HepG2 (cell line): ENCODE results near the gene MYBL2. TPM values are rescaled to one million over a fixed set of nuclear protein-coding genes. Genes with fewer than 3 reads are reported as not detected.
A peak's percentile ranks its signal among the peaks of the same experiment; 100 is the strongest.

ENCODE experiments used
- CCDC6 ChIP-seq: sonication (generic); formaldehyde crosslinking; IDR thresholded peaks from 2 replicates; pipeline ENCODE4 v1.8.1; 2022; ENCODE audit warnings: mild to moderate bottlenecking, missing genetic modification reagents, moderate library complexity
- FOXC1 ChIP-seq: sonication (generic); formaldehyde crosslinking; IDR thresholded peaks from 2 replicates; pipeline ENCODE4 v1.8.0; 2022; ENCODE audit warnings: mild to moderate bottlenecking, missing genetic modification reagents, borderline replicate concordance
- FOXK1 ChIP-seq: sonication (generic); formaldehyde crosslinking; IDR thresholded peaks from 2 replicates; pipeline ENCODE4 v1.4.0; 2020; ENCODE audit warnings: low read depth, missing genetic modification reagents, borderline replicate concordance
- GABPA ChIP-seq, 2 experiments: IDR thresholded peaks; 2 replicates each; pipeline ENCODE4 v1.6.1; 2011 to 2016; ENCODE audit warnings: low read depth in 2 of 2, low read length in 1 of 2, missing biosample characterization in 1 of 2, missing genetic modification characterization in 1 of 2
- GATA4 ChIP-seq: sonication (generic); IDR thresholded peaks from 2 replicates; pipeline ENCODE4 v1.6.1; 2016; ENCODE audit warnings: antibody characterized with exemption, low read depth, borderline replicate concordance
- IRF1 ChIP-seq: sonication (generic); formaldehyde crosslinking; IDR thresholded peaks from 2 replicates; pipeline ENCODE4 v1.4.0; 2020; ENCODE audit warnings: low read depth, mild to moderate bottlenecking, missing genetic modification reagents
- MLLT10 ChIP-seq: sonication (generic); formaldehyde crosslinking; IDR thresholded peaks from 2 replicates; pipeline ENCODE4 v1.4.0; 2020; ENCODE audit warnings: missing genetic modification reagents
- NAIF1 ChIP-seq: sonication (generic); formaldehyde crosslinking; IDR thresholded peaks from 2 replicates; pipeline ENCODE4 v1.5.0; 2020; ENCODE audit warnings: mild to moderate bottlenecking, missing genetic modification reagents, borderline replicate concordance
- RAD21 ChIP-seq: fragments of 450-650 bp; formaldehyde crosslinking; IDR thresholded peaks from 2 replicates; pipeline ENCODE4 v1.5.0; 2020; ENCODE audit warnings: mild to moderate bottlenecking
- SKIL ChIP-seq: sonication (generic); formaldehyde crosslinking; IDR thresholded peaks from 2 replicates; pipeline ENCODE4 v1.8.0; 2022; ENCODE audit warnings: missing genetic modification reagents, mild to moderate bottlenecking, moderate library complexity, borderline replicate concordance
- SMARCC2 ChIP-seq: fragments of 450-650 bp; IDR thresholded peaks from 2 replicates; pipeline ENCODE4 v1.6.1; 2017; ENCODE audit warnings: antibody characterized with exemption, mild to moderate bottlenecking
- SRSF9 ChIP-seq: fragments of 200-400 bp; formaldehyde crosslinking; IDR thresholded peaks from 2 replicates; pipeline ENCODE4 v1.6.1; 2018; ENCODE audit warnings: borderline replicate concordance, mild to moderate bottlenecking, low read depth, low read length; ENCODE audit not compliant: insufficient read depth, poor library complexity, severe bottlenecking
- TGIF2 ChIP-seq: IDR thresholded peaks from 2 replicates; pipeline ENCODE4 v1.6.1; 2016; ENCODE audit warnings: control low read depth, missing compliant biosample characterization
- U2AF2 ChIP-seq: fragments of 200-400 bp; formaldehyde crosslinking; IDR thresholded peaks from 2 replicates; pipeline ENCODE4 v1.6.1; 2017; ENCODE audit warnings: low read depth, mild to moderate bottlenecking, low read length
- YEATS4 ChIP-seq: sonication (generic); formaldehyde crosslinking; IDR thresholded peaks from 2 replicates; pipeline ENCODE4 v1.4.0; 2020; ENCODE audit warnings: missing genetic modification reagents, borderline replicate concordance
- ZNF274 ChIP-seq: sonication (generic); formaldehyde crosslinking; IDR thresholded peaks from 2 replicates; pipeline ENCODE4 v1.5.1; 2020; ENCODE audit warnings: mild to moderate bottlenecking, missing genetic modification reagents
- ZNF282 ChIP-seq: fragments of 450-650 bp; IDR thresholded peaks from 2 replicates; pipeline ENCODE4 v1.6.1; 2018; ENCODE audit not compliant: partially characterized antibody
- ZNF382 ChIP-seq: sonication (generic); formaldehyde crosslinking; IDR thresholded peaks from 2 replicates; pipeline ENCODE4 v1.5.0; 2020; ENCODE audit warnings: missing genetic modification reagents, mild to moderate bottlenecking, borderline replicate concordance
- ZNF660 ChIP-seq: sonication (generic); formaldehyde crosslinking; IDR thresholded peaks from 2 replicates; pipeline ENCODE4 v1.5.1; 2020; ENCODE audit warnings: mild to moderate bottlenecking, low read depth, missing genetic modification reagents, borderline replicate concordance
- polyA plus RNA-seq, 8 experiments: library from polyadenylated mRNA; depleted of rRNA in 3 of 8; stranded (reverse) in 7 of 8; unstranded in 1 of 8; fragments of >200 nt; fragmentation: Illumina TruSeq in 4 of 8; extraction: Trizol in 4 of 8; gene quantifications; 2 replicates each; pipeline versions ENCODE4 v1.2.1 to v1.2.3, GENCODE V29; 2011 to 2016; ENCODE audit warnings: low read depth in 4 of 8, missing spikeins in 1 of 8, mixed read lengths in 1 of 8; ENCODE audit not compliant: insufficient read depth in 1 of 8
- total RNA-seq, 5 experiments: library from RNA; depleted of rRNA; stranded (reverse); fragments of >200 nt; fragmentation: Illumina TruSeq; extraction: Trizol; gene quantifications; 2 replicates each; pipeline ENCODE4 v1.2.3, GENCODE V29; 2016; ENCODE audit warnings: low read depth in 1 of 5
- TF ChIP-seq, protein P1 (sequence below): sonication (generic); formaldehyde crosslinking; IDR thresholded peaks from 2 replicates; pipeline ENCODE4 v1.4.0; 2020; ENCODE audit warnings: mild to moderate bottlenecking, missing genetic modification reagents
- TF ChIP-seq, protein P2 (sequence below): sonication (generic); formaldehyde crosslinking; IDR thresholded peaks from 2 replicates; pipeline ENCODE4 v1.5.0; 2020; ENCODE audit warnings: mild to moderate bottlenecking, missing genetic modification reagents
- TF ChIP-seq, protein P3 (sequence below): sonication (generic); formaldehyde crosslinking; IDR thresholded peaks from 2 replicates; pipeline ENCODE4 v1.8.1; 2023; ENCODE audit warnings: mild to moderate bottlenecking, missing genetic modification reagents

The MYBL2 gene
- total and polyA plus RNA-seq, 2 of the 13 experiments (the other 11 are each of a cell fraction or from before 2014, with no cell fraction given) = 11.9 to 66.2 TPM

DNA sequence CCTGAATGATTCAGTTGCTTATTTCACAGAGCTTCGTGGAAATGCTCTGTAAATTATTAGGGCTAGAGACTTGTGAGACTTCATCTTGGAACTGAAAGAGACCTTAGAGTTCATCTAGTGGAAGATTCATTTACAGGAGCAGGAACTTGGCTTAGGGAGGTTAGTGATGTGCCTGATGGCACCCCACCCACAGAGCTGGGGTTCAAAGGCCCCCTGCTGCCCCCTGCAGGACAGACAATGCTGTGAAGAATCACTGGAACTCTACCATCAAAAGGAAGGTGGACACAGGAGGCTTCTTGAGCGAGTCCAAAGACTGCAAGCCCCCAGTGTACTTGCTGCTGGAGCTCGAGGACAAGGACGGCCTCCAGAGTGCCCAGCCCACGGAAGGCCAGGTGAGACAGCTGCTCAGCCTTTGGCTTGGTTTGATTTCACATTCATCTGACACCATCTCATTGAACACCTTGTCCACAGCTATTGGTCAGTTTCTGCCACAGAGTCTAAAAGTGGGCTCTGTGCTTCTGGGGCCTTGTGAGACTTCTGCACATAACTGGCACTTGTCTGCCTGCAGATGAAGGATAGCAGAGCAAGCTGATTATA lies 25.1 kb downstream of the MYBL2 start (continued):
- TF ChIP-seq MLLT10 = no peak
- no peak for TF ChIP-seq ZNF274 (CRISPR knock-in tag)
- no peak for TF ChIP-seq ZNF660 (CRISPR knock-in tag)
- 0 out of 2 replicates have a peak, but pooled peaks have one; percentile 12 for TF ChIP-seq FOXK1 (CRISPR knock-in tag)
- TF ChIP-seq, protein P1, sequence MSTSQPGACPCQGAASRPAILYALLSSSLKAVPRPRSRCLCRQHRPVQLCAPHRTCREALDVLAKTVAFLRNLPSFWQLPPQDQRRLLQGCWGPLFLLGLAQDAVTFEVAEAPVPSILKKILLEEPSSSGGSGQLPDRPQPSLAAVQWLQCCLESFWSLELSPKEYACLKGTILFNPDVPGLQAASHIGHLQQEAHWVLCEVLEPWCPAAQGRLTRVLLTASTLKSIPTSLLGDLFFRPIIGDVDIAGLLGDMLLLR (CRISPR knock-in tag) = peak; percentile 57; the same call in 1 of the 2 replicates
- TF ChIP-seq SMARCC2 = no peak
- no peak for TF ChIP-seq CCDC6 (CRISPR knock-in tag)
- TF ChIP-seq RAD21 = peak; percentile 93
- no peak for TF ChIP-seq GATA4
- TF ChIP-seq GABPA (IDR thresholded peaks at IDR 0.05; ENCODE audit: low read depth, low read length) = no peak
- no peak for TF ChIP-seq GABPA (CRISPR knock-in tag; IDR thresholded peaks at IDR 0.05; ENCODE audit: low read depth)
- TF ChIP-seq ZNF382 (CRISPR knock-in tag) = no peak
- no peak for TF ChIP-seq U2AF2
- TF ChIP-seq YEATS4 (CRISPR knock-in tag) = no peak
- no peak for TF ChIP-seq TGIF2 (CRISPR knock-in tag)
- TF ChIP-seq FOXC1 = no peak
- no peak for TF ChIP-seq NAIF1 (CRISPR knock-in tag)
- TF ChIP-seq IRF1 (CRISPR knock-in tag) = no peak
- no peak for TF ChIP-seq SKIL (CRISPR knock-in tag)
- no peak for TF ChIP-seq SRSF9
- TF ChIP-seq, protein P2, sequence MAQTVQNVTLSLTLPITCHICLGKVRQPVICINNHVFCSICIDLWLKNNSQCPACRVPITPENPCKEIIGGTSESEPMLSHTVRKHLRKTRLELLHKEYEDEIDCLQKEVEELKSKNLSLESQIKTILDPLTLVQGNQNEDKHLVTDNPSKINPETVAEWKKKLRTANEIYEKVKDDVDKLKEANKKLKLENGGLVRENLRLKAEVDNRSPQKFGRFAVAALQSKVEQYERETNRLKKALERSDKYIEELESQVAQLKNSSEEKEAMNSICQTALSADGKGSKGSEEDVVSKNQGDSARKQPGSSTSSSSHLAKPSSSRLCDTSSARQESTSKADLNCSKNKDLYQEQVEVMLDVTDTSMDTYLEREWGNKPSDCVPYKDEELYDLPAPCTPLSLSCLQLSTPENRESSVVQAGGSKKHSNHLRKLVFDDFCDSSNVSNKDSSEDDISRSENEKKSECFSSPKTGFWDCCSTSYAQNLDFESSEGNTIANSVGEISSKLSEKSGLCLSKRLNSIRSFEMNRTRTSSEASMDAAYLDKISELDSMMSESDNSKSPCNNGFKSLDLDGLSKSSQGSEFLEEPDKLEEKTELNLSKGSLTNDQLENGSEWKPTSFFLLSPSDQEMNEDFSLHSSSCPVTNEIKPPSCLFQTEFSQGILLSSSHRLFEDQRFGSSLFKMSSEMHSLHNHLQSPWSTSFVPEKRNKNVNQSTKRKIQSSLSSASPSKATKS (CRISPR knock-in tag) = no peak
- TF ChIP-seq ZNF282 = no peak
- TF ChIP-seq, protein P3, sequence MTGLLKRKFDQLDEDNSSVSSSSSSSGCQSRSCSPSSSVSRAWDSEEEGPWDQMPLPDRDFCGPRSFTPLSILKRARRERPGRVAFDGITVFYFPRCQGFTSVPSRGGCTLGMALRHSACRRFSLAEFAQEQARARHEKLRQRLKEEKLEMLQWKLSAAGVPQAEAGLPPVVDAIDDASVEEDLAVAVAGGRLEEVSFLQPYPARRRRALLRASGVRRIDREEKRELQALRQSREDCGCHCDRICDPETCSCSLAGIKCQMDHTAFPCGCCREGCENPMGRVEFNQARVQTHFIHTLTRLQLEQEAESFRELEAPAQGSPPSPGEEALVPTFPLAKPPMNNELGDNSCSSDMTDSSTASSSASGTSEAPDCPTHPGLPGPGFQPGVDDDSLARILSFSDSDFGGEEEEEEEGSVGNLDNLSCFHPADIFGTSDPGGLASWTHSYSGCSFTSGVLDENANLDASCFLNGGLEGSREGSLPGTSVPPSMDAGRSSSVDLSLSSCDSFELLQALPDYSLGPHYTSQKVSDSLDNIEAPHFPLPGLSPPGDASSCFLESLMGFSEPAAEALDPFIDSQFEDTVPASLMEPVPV = 0 out of 2 replicates have a peak, but pooled peaks have one; percentile 29
